ENCODE results near the gene C8A. TPM values are rescaled to one million over a fixed set of nuclear protein-coding genes. Genes with fewer than 3 reads are reported as not detected.

The C8A gene
- total and polyA plus RNA-seq, 4 donors, result 144 to 669 (median 275) TPM

- 43% methylated on average over 3 of the region's 3 CpGs for WGBS
- DNase-seq (ENCODE audit: low spot score), result no peak
These were observed 103.3 kb downstream of the C8A start for GRCh38 chr1:56957931-56958330.

DNA sequence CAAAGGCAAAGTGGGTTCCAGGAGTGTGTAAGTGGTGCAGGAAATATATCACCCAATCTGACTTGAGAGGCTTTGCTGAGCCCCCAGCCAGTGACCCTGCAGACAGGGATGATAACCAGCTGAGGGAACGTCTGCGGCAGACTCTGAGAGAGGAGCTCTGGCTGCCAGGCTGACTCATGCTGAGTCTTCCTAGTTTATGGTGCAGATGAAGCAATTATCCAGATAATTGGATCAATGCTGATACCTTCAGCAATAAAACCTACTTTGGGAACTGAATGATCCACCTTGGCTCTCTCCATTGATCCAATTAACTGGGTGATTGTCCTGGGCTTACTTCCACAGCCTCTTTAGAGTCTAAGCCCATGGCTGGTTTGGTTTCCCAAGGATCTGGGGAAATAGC is 103.9 kb downstream of the C8A start:
- DNase-seq (ENCODE audit: low spot score), result no peak
- Histone ChIP-seq H3K9me3 (ENCODE audit: control insufficient read depth in 4 of 4, low read length in 3 of 4) (no peaks in the 10 kb centered on the region), H3K4me1 (ENCODE audit: control insufficient read depth in 4 of 4, insufficient read depth in 4 of 4, low read length in 3 of 4) (peaks cover 3 to 83% (median 56%) of the 10 kb centered on the region in 4 donors), H3K9ac (ENCODE audit: low read depth in 1 of 2, low read length in 2 of 2) (no peak overlapping the region), H3K36me3 (ENCODE audit: control insufficient read depth in 4 of 4, insufficient read depth in 3 of 4, low read depth in 1 of 4, low read length in 3 of 4) (peaks cover 0 to 62% (median 45%) of the 10 kb centered on the region in 4 donors), H3K27ac (ENCODE audit: low read depth in 1 of 2, low read length in 2 of 2) (peak overlapping the region; percentile 44 to 65), H3K4me3 (ENCODE audit: low read depth in 1 of 3, low read length in 3 of 3) (no peak overlapping the region), H3K27me3 (ENCODE audit: control insufficient read depth in 4 of 4, insufficient read depth in 4 of 4, low read length in 3 of 4) (no peaks in the 10 kb centered on the region)
- TF ChIP-seq NR2F2 (IDR thresholded peaks at IDR 0.05) (no peak), HNF4A (conservative IDR thresholded peaks at IDR 0.05) (no peak), FOXA1 (IDR thresholded peaks at IDR 0.05) (no peak), MAX (IDR thresholded peaks at IDR 0.05) (no peak), RAD21 (IDR thresholded peaks at IDR 0.05) (no peak), SP1 (IDR thresholded peaks at IDR 0.05) (no peak), YY1 (IDR thresholded peaks at IDR 0.05) (no peak), TAF1 (conservative IDR thresholded peaks at IDR 0.05) (no peak), FOXA2 (IDR thresholded peaks at IDR 0.05) (no peak), ATF3 (IDR thresholded peaks at IDR 0.05) (no peak), GABPA (IDR thresholded peaks at IDR 0.05 in 1 of 2, conservative IDR thresholded peaks at IDR 0.05 in 1 of 2) (no peak), JUND (IDR thresholded peaks at IDR 0.05) (no peak), HNF4G (IDR thresholded peaks at IDR 0.05) (no peak)
- TF ChIP-seq, protein P1, sequence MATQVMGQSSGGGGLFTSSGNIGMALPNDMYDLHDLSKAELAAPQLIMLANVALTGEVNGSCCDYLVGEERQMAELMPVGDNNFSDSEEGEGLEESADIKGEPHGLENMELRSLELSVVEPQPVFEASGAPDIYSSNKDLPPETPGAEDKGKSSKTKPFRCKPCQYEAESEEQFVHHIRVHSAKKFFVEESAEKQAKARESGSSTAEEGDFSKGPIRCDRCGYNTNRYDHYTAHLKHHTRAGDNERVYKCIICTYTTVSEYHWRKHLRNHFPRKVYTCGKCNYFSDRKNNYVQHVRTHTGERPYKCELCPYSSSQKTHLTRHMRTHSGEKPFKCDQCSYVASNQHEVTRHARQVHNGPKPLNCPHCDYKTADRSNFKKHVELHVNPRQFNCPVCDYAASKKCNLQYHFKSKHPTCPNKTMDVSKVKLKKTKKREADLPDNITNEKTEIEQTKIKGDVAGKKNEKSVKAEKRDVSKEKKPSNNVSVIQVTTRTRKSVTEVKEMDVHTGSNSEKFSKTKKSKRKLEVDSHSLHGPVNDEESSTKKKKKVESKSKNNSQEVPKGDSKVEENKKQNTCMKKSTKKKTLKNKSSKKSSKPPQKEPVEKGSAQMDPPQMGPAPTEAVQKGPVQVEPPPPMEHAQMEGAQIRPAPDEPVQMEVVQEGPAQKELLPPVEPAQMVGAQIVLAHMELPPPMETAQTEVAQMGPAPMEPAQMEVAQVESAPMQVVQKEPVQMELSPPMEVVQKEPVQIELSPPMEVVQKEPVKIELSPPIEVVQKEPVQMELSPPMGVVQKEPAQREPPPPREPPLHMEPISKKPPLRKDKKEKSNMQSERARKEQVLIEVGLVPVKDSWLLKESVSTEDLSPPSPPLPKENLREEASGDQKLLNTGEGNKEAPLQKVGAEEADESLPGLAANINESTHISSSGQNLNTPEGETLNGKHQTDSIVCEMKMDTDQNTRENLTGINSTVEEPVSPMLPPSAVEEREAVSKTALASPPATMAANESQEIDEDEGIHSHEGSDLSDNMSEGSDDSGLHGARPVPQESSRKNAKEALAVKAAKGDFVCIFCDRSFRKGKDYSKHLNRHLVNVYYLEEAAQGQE (IDR thresholded peaks at IDR 0.05), result no peak
- whole genome bisulfite sequencing, result 33% methylated on average over 2 of the region's 2 CpGs

More at GRCh38 chr1:56957931-56958330, 103.3 kb downstream of the C8A start:
- H3K36me3 ChIP-seq (ENCODE audit: control insufficient read depth in 4 of 4, insufficient read depth in 3 of 4, low read depth in 1 of 4, low read length in 3 of 4), result peaks cover 0 to 68% (median 49%) of the 10 kb centered on the region in 4 donors
- H3K27ac ChIP-seq (ENCODE audit: low read depth in 1 of 2, low read length in 2 of 2), result peak overlapping the region in 1 of 2 donors; percentile 65
- TF ChIP-seq RXRA (IDR thresholded peaks at IDR 0.05) (no peak), HNF4G (IDR thresholded peaks at IDR 0.05) (no peak), ATF3 (IDR thresholded peaks at IDR 0.05) (no peak), HNF4A (conservative IDR thresholded peaks at IDR 0.05) (no peak), MAX (IDR thresholded peaks at IDR 0.05) (no peak), YY1 (IDR thresholded peaks at IDR 0.05) (no peak), FOXA2 (IDR thresholded peaks at IDR 0.05) (no peak), RAD21 (IDR thresholded peaks at IDR 0.05) (no peak), ZBTB33 (IDR thresholded peaks at IDR 0.05) (no peak)
- TF ChIP-seq, protein P2, sequence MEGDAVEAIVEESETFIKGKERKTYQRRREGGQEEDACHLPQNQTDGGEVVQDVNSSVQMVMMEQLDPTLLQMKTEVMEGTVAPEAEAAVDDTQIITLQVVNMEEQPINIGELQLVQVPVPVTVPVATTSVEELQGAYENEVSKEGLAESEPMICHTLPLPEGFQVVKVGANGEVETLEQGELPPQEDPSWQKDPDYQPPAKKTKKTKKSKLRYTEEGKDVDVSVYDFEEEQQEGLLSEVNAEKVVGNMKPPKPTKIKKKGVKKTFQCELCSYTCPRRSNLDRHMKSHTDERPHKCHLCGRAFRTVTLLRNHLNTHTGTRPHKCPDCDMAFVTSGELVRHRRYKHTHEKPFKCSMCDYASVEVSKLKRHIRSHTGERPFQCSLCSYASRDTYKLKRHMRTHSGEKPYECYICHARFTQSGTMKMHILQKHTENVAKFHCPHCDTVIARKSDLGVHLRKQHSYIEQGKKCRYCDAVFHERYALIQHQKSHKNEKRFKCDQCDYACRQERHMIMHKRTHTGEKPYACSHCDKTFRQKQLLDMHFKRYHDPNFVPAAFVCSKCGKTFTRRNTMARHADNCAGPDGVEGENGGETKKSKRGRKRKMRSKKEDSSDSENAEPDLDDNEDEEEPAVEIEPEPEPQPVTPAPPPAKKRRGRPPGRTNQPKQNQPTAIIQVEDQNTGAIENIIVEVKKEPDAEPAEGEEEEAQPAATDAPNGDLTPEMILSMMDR (IDR thresholded peaks at IDR 0.05; ENCODE audit: low read depth, low read length, missing input control), result no peak
- no peak overlapping the region for H3K4me3 ChIP-seq (ENCODE audit: low read depth in 1 of 3, low read length in 3 of 3)
- H3K9ac ChIP-seq (ENCODE audit: low read depth in 1 of 2, low read length in 2 of 2), result no peak overlapping the region
- no peaks in the 10 kb centered on the region for H3K27me3 ChIP-seq (ENCODE audit: control insufficient read depth in 4 of 4, insufficient read depth in 4 of 4, low read length in 3 of 4)
- no peaks in the 10 kb centered on the region for H3K9me3 ChIP-seq (ENCODE audit: control insufficient read depth in 4 of 4, low read length in 3 of 4)
- H3K4me1 ChIP-seq (ENCODE audit: control insufficient read depth in 4 of 4, insufficient read depth in 4 of 4, low read length in 3 of 4), result peaks cover 3 to 83% (median 56%) of the 10 kb centered on the region in 4 donors
